ENCODE results near the gene USP4.
"Not testable (repeated sequence)": the region's sequence is repeated elsewhere in the genome, so short reads cannot be mapped to it uniquely, and the experiment has no call there.

USP4 gene

DNA sequence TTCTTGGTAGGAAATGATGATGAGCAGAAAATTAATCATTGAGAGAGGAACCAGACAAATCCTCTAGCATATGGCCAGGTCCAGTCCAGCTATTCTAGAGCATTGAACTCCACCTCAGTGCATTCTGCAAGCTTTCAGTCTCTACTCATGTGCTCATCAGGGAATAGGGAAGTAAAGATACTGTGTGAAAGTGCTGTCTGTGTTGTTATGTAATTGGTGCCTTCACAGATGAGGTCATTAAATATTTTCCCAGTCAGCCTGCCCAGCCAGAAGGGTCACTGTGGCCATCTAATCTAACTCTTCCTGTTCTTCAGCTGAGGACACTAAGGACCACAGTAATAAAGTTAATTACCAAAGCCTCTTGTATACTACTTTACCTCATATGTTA lies 91.0 kb downstream of the USP4 start:
- no peak overlapping the region for H3K27ac ChIP-seq
- intact Hi-C loops (cut with DNase I; ENCODE audit: low total_unique reads): no loop called here
- TF ChIP-seq, protein P1, sequence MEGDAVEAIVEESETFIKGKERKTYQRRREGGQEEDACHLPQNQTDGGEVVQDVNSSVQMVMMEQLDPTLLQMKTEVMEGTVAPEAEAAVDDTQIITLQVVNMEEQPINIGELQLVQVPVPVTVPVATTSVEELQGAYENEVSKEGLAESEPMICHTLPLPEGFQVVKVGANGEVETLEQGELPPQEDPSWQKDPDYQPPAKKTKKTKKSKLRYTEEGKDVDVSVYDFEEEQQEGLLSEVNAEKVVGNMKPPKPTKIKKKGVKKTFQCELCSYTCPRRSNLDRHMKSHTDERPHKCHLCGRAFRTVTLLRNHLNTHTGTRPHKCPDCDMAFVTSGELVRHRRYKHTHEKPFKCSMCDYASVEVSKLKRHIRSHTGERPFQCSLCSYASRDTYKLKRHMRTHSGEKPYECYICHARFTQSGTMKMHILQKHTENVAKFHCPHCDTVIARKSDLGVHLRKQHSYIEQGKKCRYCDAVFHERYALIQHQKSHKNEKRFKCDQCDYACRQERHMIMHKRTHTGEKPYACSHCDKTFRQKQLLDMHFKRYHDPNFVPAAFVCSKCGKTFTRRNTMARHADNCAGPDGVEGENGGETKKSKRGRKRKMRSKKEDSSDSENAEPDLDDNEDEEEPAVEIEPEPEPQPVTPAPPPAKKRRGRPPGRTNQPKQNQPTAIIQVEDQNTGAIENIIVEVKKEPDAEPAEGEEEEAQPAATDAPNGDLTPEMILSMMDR (IDR thresholded peaks at IDR 0.05): no peak
- H3K27me3 ChIP-seq: no peaks in the 10 kb centered on the region
- H3K4me1 ChIP-seq: peaks cover 0 to 7% (median 0%) of the 10 kb centered on the region in 4 donors
- peaks cover 0 to 3% (median 0%) of the 10 kb centered on the region in 3 donors for H3K36me3 ChIP-seq
- DNase-seq: peak in 1 of 2 donors; percentile 57
- no peaks in the 10 kb centered on the region for H3K9me3 ChIP-seq
- H3K4me3 ChIP-seq: no peak overlapping the region

GRCh38 chr3:49244581-49245205 lies 95.2 kb downstream of the USP4 start:
- Histone ChIP-seq H3K4me1 (peaks cover 0 to 7% (median 0%) of the 10 kb centered on the region in 4 donors), H3K36me3 (peaks cover 0 to 4% (median 0%) of the 10 kb centered on the region in 3 donors), H3K4me3 (no peak overlapping the region), H3K9me3 (no peaks in the 10 kb centered on the region), H3K27ac (no peak overlapping the region), H3K27me3 (no peaks in the 10 kb centered on the region)
- intact Hi-C loops (cut with DNase I; ENCODE audit: low total_unique reads): no loop called here
- DNase-seq: peak in 1 of 2 donors; percentile 54
- TF ChIP-seq, protein P1 (IDR thresholded peaks at IDR 0.05): no peak

- intact Hi-C loops (cut with DNase I; ENCODE audit: low total_unique reads); H3K27ac ChIP-seq; H3K9me3 ChIP-seq; H3K27me3 ChIP-seq; H3K4me3 ChIP-seq; H3K4me1 ChIP-seq: not testable (repeated sequence)
- peak in 1 of 2 donors; percentile 15 for DNase-seq
- H3K36me3 ChIP-seq: peaks cover 0 to 13% (median 0%) of the 10 kb centered on the region in 3 donors
These were observed 99.8 kb downstream of the USP4 start for GRCh38 chr3:49240091-49240490.

- Histone ChIP-seq H3K27me3 (no peaks in the 10 kb centered on the region), H3K4me1 (no peaks in the 10 kb centered on the region), H3K4me3 (no peak overlapping the region), H3K36me3 (peaks cover 2 to 10% (median 3%) of the 10 kb centered on the region in 3 donors), H3K9me3 (peaks cover 0 to 4% (median 3%) of the 10 kb centered on the region in 3 donors), H3K27ac (peak overlapping the region in 1 of 2 donors; percentile 12)
- DNase-seq: peak; percentile 65 to 78
- TF ChIP-seq, protein P1 (IDR thresholded peaks at IDR 0.05): no peak
- intact Hi-C loops (cut with DNase I; ENCODE audit: low total_unique reads): no loop called here
These were observed 101.4 kb downstream of the USP4 start for GRCh38 chr3:49238274-49239127.

GRCh38 chr3:49237344-49237743 lies 102.5 kb downstream of the USP4 start:
- Histone ChIP-seq H3K36me3 (peaks cover 5 to 10% (median 7%) of the 10 kb centered on the region in 3 donors), H3K4me1 (no peaks in the 10 kb centered on the region), H3K9me3 (peaks cover 0 to 16% (median 10%) of the 10 kb centered on the region in 3 donors), H3K4me3 (no peak overlapping the region), H3K27me3 (no peaks in the 10 kb centered on the region), H3K27ac (no peak overlapping the region)
- no peak for DNase-seq
- TF ChIP-seq, protein P1 (IDR thresholded peaks at IDR 0.05): no peak
- intact Hi-C loops (cut with DNase I; ENCODE audit: low total_unique reads): no loop called here

- intact Hi-C loops (cut with DNase I; ENCODE audit: low total_unique reads): no loop called here
These were observed 103.6 kb downstream of the USP4 start for GRCh38 chr3:49236226-49236625.

DNA sequence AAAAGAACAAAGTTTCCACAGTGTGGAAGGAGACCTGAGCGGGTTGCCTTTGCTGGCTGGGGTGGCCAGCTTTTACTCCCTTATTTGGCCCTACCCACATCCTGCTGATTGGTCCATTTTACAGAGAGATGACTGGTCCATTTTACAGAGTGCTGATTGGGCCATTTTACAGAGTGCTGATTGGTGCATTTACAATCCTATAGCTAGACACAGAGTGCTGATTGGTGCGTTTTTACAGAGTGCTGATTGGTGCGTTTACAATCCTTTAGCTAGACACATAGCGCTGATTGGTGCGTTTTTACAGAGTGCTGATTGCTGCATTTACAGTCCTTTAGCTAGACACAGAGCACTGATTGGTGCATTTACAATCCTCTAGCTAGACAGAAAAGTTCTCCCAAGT lies 111.0 kb downstream of the USP4 start:
- H3K27me3 ChIP-seq; H3K4me1 ChIP-seq; intact Hi-C loops (cut with DNase I; ENCODE audit: low total_unique reads); DNase-seq; H3K4me3 ChIP-seq; H3K27ac ChIP-seq: not testable (repeated sequence)
- H3K9me3 ChIP-seq: peaks cover 0 to 51% (median 34%) of the 10 kb centered on the region in 3 donors
- H3K36me3 ChIP-seq: peaks cover 7 to 13% (median 7%) of the 10 kb centered on the region in 3 donors

More at GRCh38 chr3:49236226-49236625, 103.6 kb downstream of the USP4 start:
- no peak overlapping the region for H3K27ac ChIP-seq
- H3K9me3 ChIP-seq: peaks cover 0 to 18% (median 10%) of the 10 kb centered on the region in 3 donors
- H3K4me3 ChIP-seq: no peak overlapping the region
- DNase-seq: no peak
- peaks cover 5 to 10% (median 7%) of the 10 kb centered on the region in 3 donors for H3K36me3 ChIP-seq
- TF ChIP-seq, protein P1 (IDR thresholded peaks at IDR 0.05): no peak
- H3K4me1 ChIP-seq: no peaks in the 10 kb centered on the region
- H3K27me3 ChIP-seq: no peaks in the 10 kb centered on the region
